T-helper 17 cell (primary cell): ENCODE results near the gene TARS3. TPM values are rescaled to one million over a fixed set of nuclear protein-coding genes. Genes with fewer than 3 reads are reported as not detected.
A peak's percentile ranks its signal among the peaks of the same experiment; 100 is the strongest.

Experiments
- ATAC-seq: fragments of 150-1000 bp; cut with Tn5 transposase; 2 replicates; pipeline ENCODE4 v1.10.0; 2021; ENCODE audit warnings: mild to moderate bottlenecking, moderate library complexity
- DNase-seq, 3 donors: peaks; one replicate each; pipeline versions ENCODE4 v3.0.0 to v3.0.0-alpha.2; 2020 to 2021
- H3K9me3 ChIP-seq: one replicate; pipeline ENCODE4 v1.7.0; 2013; ENCODE audit warnings: low read length, mild to moderate bottlenecking; ENCODE audit not compliant: control insufficient read depth, poor library complexity, severe bottlenecking
- H3K27ac Mint-ChIP-seq: one replicate; pipeline ENCODE4 v1.8.0; 2022; ENCODE audit warnings: mild to moderate bottlenecking, moderate library complexity, mixed read lengths
- H3K27me3 Mint-ChIP-seq: one replicate; pipeline ENCODE4 v1.8.0; 2022; ENCODE audit warnings: mixed read lengths
- H3K36me3 Mint-ChIP-seq: one replicate; pipeline ENCODE4 v1.8.0; 2022; ENCODE audit warnings: low read depth, mixed read lengths
- H3K4me1 Mint-ChIP-seq: one replicate; pipeline ENCODE4 v1.8.0; 2022; ENCODE audit warnings: mild to moderate bottlenecking, mixed read lengths
- H3K4me3 Mint-ChIP-seq: one replicate; pipeline ENCODE4 v1.8.0; 2022; ENCODE audit warnings: mild to moderate bottlenecking, moderate library complexity, mixed read lengths
- total RNA-seq, 4 donors: library from RNA in 2 of 4; stranded (reverse) in 2 of 4; gene quantifications; one replicate each; pipeline ENCODE4 v1.2.3 and lab custom pipeline; 2022 to 2026

The TARS3 gene
- total RNA-seq, 2 donors from 2014 or later = 13.4 to 17.6 TPM

GRCh38 chr15:101725073-101725472 lies 800 bp upstream of the TARS3 start:
- Mint-ChIP-seq H3K27ac (no peak overlapping the region), H3K4me3 (no peak overlapping the region), H3K36me3 (peaks cover 7% of the 10 kb centered on the region), H3K27me3 (no peaks in the 10 kb centered on the region), H3K4me1 (peaks cover 14% of the 10 kb centered on the region)
- no peaks in the 10 kb centered on the region for H3K9me3 ChIP-seq
- DNase-seq (no peak), ATAC-seq (no peak)

- Mint-ChIP-seq H3K27ac (no peak overlapping the region), H3K4me3 (no peak overlapping the region), H3K36me3 (peaks cover 7% of the 10 kb centered on the region), H3K27me3 (no peaks in the 10 kb centered on the region), H3K4me1 (peaks cover 14% of the 10 kb centered on the region)
- ATAC-seq (no peak), DNase-seq (no peak)
- no peaks in the 10 kb centered on the region for H3K9me3 ChIP-seq
Observed at GRCh38 chr15:101724675-101725005, 367 bp upstream of the TARS3 start.

GRCh38 chr15:101723171-101723873 lies 951 bp downstream of the TARS3 start:
- Mint-ChIP-seq H3K27me3 (no peaks in the 10 kb centered on the region), H3K27ac (no peak overlapping the region), H3K4me3 (peak overlapping the region; percentile 90), H3K36me3 (peaks cover 10% of the 10 kb centered on the region), H3K4me1 (peaks cover 20% of the 10 kb centered on the region)
- DNase-seq = peak in 1 of 3 donors; percentile 14
- H3K9me3 ChIP-seq = no peaks in the 10 kb centered on the region
- ATAC-seq = no peak

- H3K27ac Mint-ChIP-seq = no peak overlapping the region
- ATAC-seq (no peak), DNase-seq (no peak)
- no peaks in the 10 kb centered on the region for H3K27me3 Mint-ChIP-seq
- peaks cover 21% of the 10 kb centered on the region for H3K4me1 Mint-ChIP-seq
- no peak overlapping the region for H3K4me3 Mint-ChIP-seq
- peaks cover 10% of the 10 kb centered on the region for H3K36me3 Mint-ChIP-seq
- H3K9me3 ChIP-seq = no peaks in the 10 kb centered on the region
Observed at GRCh38 chr15:101718896-101719295, 5.4 kb downstream of the TARS3 start.

- ATAC-seq = no peak
- H3K36me3 Mint-ChIP-seq = peaks cover 17% of the 10 kb centered on the region
- peaks cover 26% of the 10 kb centered on the region for H3K4me1 Mint-ChIP-seq
- no peak overlapping the region for H3K4me3 Mint-ChIP-seq
- no peaks in the 10 kb centered on the region for H3K9me3 ChIP-seq
- peak overlapping the region; percentile 45 for H3K27ac Mint-ChIP-seq
- no peaks in the 10 kb centered on the region for H3K27me3 Mint-ChIP-seq
- no peak for DNase-seq
Observed at GRCh38 chr15:101712078-101712477, 12.2 kb downstream of the TARS3 start.

GRCh38 chr15:101710806-101711205 lies 13.5 kb downstream of the TARS3 start:
- no peaks in the 10 kb centered on the region for H3K9me3 ChIP-seq
- H3K4me3 Mint-ChIP-seq = no peak overlapping the region
- no peak overlapping the region for H3K27ac Mint-ChIP-seq
- ATAC-seq (no peak), DNase-seq (no peak)
- peaks cover 17% of the 10 kb centered on the region for H3K36me3 Mint-ChIP-seq
- H3K4me1 Mint-ChIP-seq = peaks cover 26% of the 10 kb centered on the region
- H3K27me3 Mint-ChIP-seq = no peaks in the 10 kb centered on the region

- no peak overlapping the region for H3K27ac Mint-ChIP-seq
Observed at GRCh38 chr15:101709466-101709865, 14.8 kb downstream of the TARS3 start.

GRCh38 chr15:101707983-101708382 lies 16.3 kb downstream of the TARS3 start:
- Mint-ChIP-seq H3K27ac (no peak overlapping the region), H3K27me3 (no peaks in the 10 kb centered on the region), H3K4me1 (peaks cover 20% of the 10 kb centered on the region), H3K4me3 (no peak overlapping the region), H3K36me3 (peaks cover 11% of the 10 kb centered on the region)
- DNase-seq (no peak), ATAC-seq (no peak)
- no peaks in the 10 kb centered on the region for H3K9me3 ChIP-seq

More at GRCh38 chr15:101709466-101709865, 14.8 kb downstream of the TARS3 start:
- H3K9me3 ChIP-seq = no peaks in the 10 kb centered on the region
- Mint-ChIP-seq H3K36me3 (peaks cover 17% of the 10 kb centered on the region), H3K4me1 (peaks cover 26% of the 10 kb centered on the region), H3K4me3 (no peak overlapping the region), H3K27me3 (no peaks in the 10 kb centered on the region)
- DNase-seq (no peak), ATAC-seq (no peak)

- Mint-ChIP-seq H3K4me3 (no peak overlapping the region), H3K36me3 (peaks cover 17% of the 10 kb centered on the region), H3K27me3 (no peaks in the 10 kb centered on the region), H3K27ac (no peak overlapping the region), H3K4me1 (peaks cover 15% of the 10 kb centered on the region)
- no peak for ATAC-seq
- H3K9me3 ChIP-seq = no peaks in the 10 kb centered on the region
- DNase-seq = no peak
Observed at GRCh38 chr15:101702077-101702476, 22.2 kb downstream of the TARS3 start.

GRCh38 chr15:101698314-101698713 lies 26.0 kb downstream of the TARS3 start:
- ATAC-seq (no peak), DNase-seq (no peak)
- H3K27ac Mint-ChIP-seq = peak overlapping the region; percentile 39
- no peaks in the 10 kb centered on the region for H3K27me3 Mint-ChIP-seq
- peaks cover 17% of the 10 kb centered on the region for H3K36me3 Mint-ChIP-seq
- H3K9me3 ChIP-seq = no peaks in the 10 kb centered on the region
- H3K4me1 Mint-ChIP-seq = peaks cover 21% of the 10 kb centered on the region
- no peak overlapping the region for H3K4me3 Mint-ChIP-seq

- peak; percentile 68 for ATAC-seq
- Mint-ChIP-seq H3K27me3 (no peaks in the 10 kb centered on the region), H3K4me3 (peak overlapping the region; percentile 68), H3K4me1 (peaks cover 21% of the 10 kb centered on the region), H3K36me3 (peaks cover 13% of the 10 kb centered on the region), H3K27ac (peak overlapping the region; percentile 53)
- DNase-seq = no peak
- H3K9me3 ChIP-seq = no peaks in the 10 kb centered on the region
Observed at GRCh38 chr15:101697488-101697887, 26.8 kb downstream of the TARS3 start.

- Mint-ChIP-seq H3K27me3 (no peaks in the 10 kb centered on the region), H3K4me3 (no peak overlapping the region), H3K27ac (peak overlapping the region; percentile 53)
Observed at GRCh38 chr15:101696829-101697228, 27.4 kb downstream of the TARS3 start.

GRCh38 chr15:101694261-101694660 lies 30.0 kb downstream of the TARS3 start:
- Mint-ChIP-seq H3K4me1 (peaks cover 14% of the 10 kb centered on the region), H3K36me3 (peaks cover 7% of the 10 kb centered on the region), H3K27ac (no peak overlapping the region), H3K4me3 (no peak overlapping the region), H3K27me3 (no peaks in the 10 kb centered on the region)
- no peaks in the 10 kb centered on the region for H3K9me3 ChIP-seq
- no peak for ATAC-seq
- no peak for DNase-seq

More at GRCh38 chr15:101696829-101697228, 27.4 kb downstream of the TARS3 start:
- DNase-seq (no peak), ATAC-seq (no peak)
- H3K4me1 Mint-ChIP-seq = peaks cover 21% of the 10 kb centered on the region
- H3K9me3 ChIP-seq = no peaks in the 10 kb centered on the region
- H3K36me3 Mint-ChIP-seq = peaks cover 15% of the 10 kb centered on the region
